Coronary artery (tissue), 2 donors: ENCODE data around the gene GPI.
"Not testable (repeated sequence)": the region's sequence is repeated elsewhere in the genome, so short reads cannot be mapped to it uniquely, and the experiment has no call there.

Experiments used
- DNase-seq: peaks from one replicate; pipeline ENCODE4 v3.0.0-alpha.2; 2017; ENCODE audit warnings: low spot score
- H3K27ac ChIP-seq, 2 donors: fragments of 200-600 bp; sonication (generic); one replicate each; pipeline ENCODE4 v1.5.1; 2016 to 2019
- H3K4me3 ChIP-seq: fragments of 200-600 bp; sonication (generic); 2 replicates; pipeline ENCODE4 v1.5.1; 2016; ENCODE audit warnings: mild to moderate bottlenecking, moderate library complexity
- CTCF ChIP-seq: fragments of 200-600 bp; sonication (generic); IDR thresholded peaks from one replicate; pipeline ENCODE4 v1.5.1; 2019; ENCODE audit warnings: antibody characterized with exemption

GPI gene

GRCh38 chr19:34387446-34387810 is 22.4 kb downstream of the GPI start:
- Histone ChIP-seq H3K27ac (no peak overlapping the region), H3K4me3 (no peak overlapping the region)
- no peak for TF ChIP-seq CTCF
- DNase-seq, result no peak

- not testable (repeated sequence) for DNase-seq, H3K4me3 ChIP-seq, H3K27ac ChIP-seq
Observed at GRCh38 chr19:34388745-34389144, 23.7 kb downstream of the GPI start.

GRCh38 chr19:34391813-34392212 is 26.8 kb downstream of the GPI start:
- no peak overlapping the region for H3K27ac ChIP-seq
- no peak for DNase-seq

GRCh38 chr19:34393031-34393430 is 28.0 kb downstream of the GPI start:
- H3K27ac ChIP-seq, result no peak overlapping the region
- no peak for TF ChIP-seq CTCF
- H3K4me3 ChIP-seq, result no peak overlapping the region
- no peak for DNase-seq

More at GRCh38 chr19:34391813-34392212, 26.8 kb downstream of the GPI start:
- no peak overlapping the region for H3K4me3 ChIP-seq
- no peak for TF ChIP-seq CTCF

- Histone ChIP-seq H3K27ac (no peak overlapping the region), H3K4me3 (no peak overlapping the region)
- TF ChIP-seq CTCF, result no peak
- DNase-seq, result no peak
Observed at GRCh38 chr19:34393629-34394028, 28.6 kb downstream of the GPI start.

GRCh38 chr19:34397853-34398252 is 32.9 kb downstream of the GPI start:
- DNase-seq, result no peak
- no peak overlapping the region for H3K27ac ChIP-seq
- no peak for TF ChIP-seq CTCF
- no peak overlapping the region for H3K4me3 ChIP-seq

- Histone ChIP-seq H3K27ac (no peak overlapping the region), H3K4me3 (no peak overlapping the region)
- DNase-seq, result no peak
- TF ChIP-seq CTCF, result no peak
Observed at GRCh38 chr19:34399886-34400285, 34.9 kb downstream of the GPI start.

GRCh38 chr19:34400844-34401243 is 35.8 kb downstream of the GPI start:
- not testable (repeated sequence) for DNase-seq, H3K4me3 ChIP-seq, H3K27ac ChIP-seq
